K562 (cell line): ENCODE measurements around the gene LMO7. TPM values are rescaled to one million over a fixed set of nuclear protein-coding genes. Genes with fewer than 3 reads are reported as not detected.

ENCODE experiments used
- ATAC-seq: fragments of 200-7000 bp; cut with Tn5 transposase; 3 replicates; pipeline ENCODE4 v1.9.1; 2020; ENCODE audit warnings: moderate library complexity
- BruUV-seq: library from RNA; stranded (reverse); fragments of 400-500 nt; replicated peaks from 2 replicates; lab custom pipeline; 2021; lab: Mats Ljungman, UMichigan
- CTCF ChIA-PET: fragments of 300-600 bp; formaldehyde crosslinking; extraction: SDS; loops from one replicate; lab custom pipeline; 2021; ENCODE audit warnings: low intra/inter-chr PET ratio; lab: Yijun Ruan, JAX
- POLR2A ChIA-PET: fragments of 300-600, 350-650 bp; sonication (Branson Sonifier 250); formaldehyde crosslinking; extraction: SDS; loops from one replicate; lab custom pipeline; 2021; ENCODE audit warnings: antibody characterized with exemption, inconsistent platforms; lab: Yijun Ruan, JAX
- DNase-seq, 4 experiments: peaks; one replicate each; pipeline versions ENCODE4 v3.0.0 to v3.0.0-alpha.2; 2011 to 2018; ENCODE audit warnings: low spot score in 3 of 4, mixed read lengths in 3 of 4; ENCODE audit errors: extremely low read depth in 1 of 4
- FAIRE-seq: peaks from 2 replicates; lab custom pipeline; 2011; peaks lifted over from hg19 to GRCh38; lab: Jason Lieb, UNC
- H2AFZ ChIP-seq: 2 replicates; pipeline ENCODE4 v1.6.0; 2011; ENCODE audit warnings: low read depth, low read length, control low read depth, inconsistent platforms
- H3K27ac ChIP-seq: fragments of 200-600 bp; 3 replicates; pipeline ENCODE4 v1.8.0; 2011; ENCODE audit warnings: low read depth, mild to moderate bottlenecking, control low read depth, inconsistent platforms, low read length, moderate library complexity, mixed read lengths; ENCODE audit errors: extremely low read depth
- H3K27me3 ChIP-seq, 2 experiments: fragments of 300-600 bp in 1 of 2; 2 replicates in 1 of 2; 3 replicates in 1 of 2; pipeline versions ENCODE4 v1.6.0 to v1.8.0; 2011; ENCODE audit warnings: inconsistent platforms in 2 of 2, low read length in 2 of 2, mild to moderate bottlenecking in 1 of 2, mixed read lengths in 1 of 2, moderate library complexity in 1 of 2; ENCODE audit not compliant: control insufficient read depth in 2 of 2, insufficient read depth in 2 of 2
- H3K36me3 ChIP-seq: fragments of 300-600 bp; 3 replicates; pipeline ENCODE4 v1.8.0; 2011; ENCODE audit warnings: mild to moderate bottlenecking, low read length, inconsistent platforms; ENCODE audit not compliant: control insufficient read depth, insufficient read depth
- H3K4me1 ChIP-seq, 2 experiments: fragments of 200-600 bp in 1 of 2; replicated peaks in 1 of 2; 2 replicates in 1 of 2; 3 replicates in 1 of 2; pipeline versions ENCODE4 v1.5.1 to v1.8.0; 2011; ENCODE audit warnings: inconsistent platforms in 2 of 2, low read length in 2 of 2, mild to moderate bottlenecking in 1 of 2, mixed read lengths in 1 of 2, moderate library complexity in 1 of 2; ENCODE audit not compliant: control insufficient read depth in 2 of 2, insufficient read depth in 2 of 2
- H3K4me2 ChIP-seq: 2 replicates; pipeline ENCODE4 v1.6.1; 2011; ENCODE audit warnings: low read length, control low read depth, inconsistent platforms, mixed read lengths; ENCODE audit not compliant: insufficient read depth
- H3K4me3 ChIP-seq: fragments of 200-600 bp; sonication (generic), shearing (Covaris generic); 2 replicates; pipeline ENCODE4 v1.5.1; 2016; ENCODE audit warnings: control low read depth, inconsistent platforms
- H3K79me2 ChIP-seq: fragments of 200-600 bp; 3 replicates; pipeline ENCODE4 v1.8.0; 2011; ENCODE audit warnings: low read length, inconsistent platforms; ENCODE audit not compliant: control insufficient read depth, insufficient read depth
- H3K9ac ChIP-seq, 2 experiments: 2 replicates each; pipeline versions ENCODE4 v1.6.0 to v1.6.1; 2011; ENCODE audit warnings: low read depth in 2 of 2, low read length in 2 of 2, control low read depth in 1 of 2, inconsistent platforms in 1 of 2, mild to moderate bottlenecking in 1 of 2, mixed read lengths in 1 of 2; ENCODE audit not compliant: insufficient read depth in 1 of 2
- H3K9me1 ChIP-seq: one replicate; pipeline ENCODE4 v1.6.0; 2011; ENCODE audit warnings: inconsistent platforms, mild to moderate bottlenecking, low read length, moderate library complexity; ENCODE audit not compliant: control insufficient read depth, insufficient read depth
- H3K9me3 ChIP-seq: replicated peaks from 2 replicates; pipeline ENCODE4 v1.5.1; 2011; ENCODE audit warnings: low read depth, low read length, inconsistent platforms; ENCODE audit not compliant: control insufficient read depth, insufficient read depth
- H4K20me1 ChIP-seq: replicated peaks from 2 replicates; pipeline ENCODE4 v1.6.1; 2011; ENCODE audit warnings: low read length, inconsistent platforms, mixed read lengths; ENCODE audit not compliant: control insufficient read depth, insufficient read depth
- BRCA1 ChIP-seq, 2 experiments: fragments of 450-650 bp in 1 of 2; sonication (generic) in 1 of 2; formaldehyde crosslinking in 1 of 2; IDR thresholded peaks; 2 replicates each; pipeline versions ENCODE4 v1.5.0 to v1.6.1; 2017 to 2020; ENCODE audit warnings: mild to moderate bottlenecking in 1 of 2, missing genetic modification reagents in 1 of 2
- CBX3 ChIP-seq, 2 experiments: IDR thresholded peaks; 1 replicate in 1 of 2; 2 replicates in 1 of 2; pipeline ENCODE4 v1.6.1; 2012; ENCODE audit warnings: inconsistent platforms in 2 of 2, low read length in 2 of 2, borderline replicate concordance in 1 of 2, control low read depth in 1 of 2
- DMBX1 ChIP-seq: fragments of 250-450 bp; sonication (Bioruptor Pico); IDR thresholded peaks from 2 replicates; pipeline ENCODE4 v1.8.0; 2022; ENCODE audit warnings: inconsistent platforms, mild to moderate bottlenecking, moderate library complexity, borderline replicate concordance
- EHMT2 ChIP-seq: fragments of 450-650 bp; IDR thresholded peaks from 2 replicates; pipeline ENCODE4 v1.6.1; 2018; ENCODE audit warnings: antibody characterized with exemption
- KAT2B ChIP-seq: IDR thresholded peaks from one replicate; pipeline ENCODE4 v1.6.1; 2012; ENCODE audit warnings: low read depth, mild to moderate bottlenecking, control low read depth, inconsistent platforms, low read length, moderate library complexity
- SIN3B ChIP-seq: fragments of 450-650 bp; IDR thresholded peaks from 2 replicates; pipeline ENCODE4 v1.6.1; 2017; ENCODE audit warnings: low read depth, mild to moderate bottlenecking, moderate library complexity
- SP1 ChIP-seq: sonication (generic); formaldehyde crosslinking; IDR thresholded peaks from 2 replicates; pipeline ENCODE4 v1.8.1; 2022; ENCODE audit warnings: mild to moderate bottlenecking, missing genetic modification reagents
- ZBED1 ChIP-seq: IDR thresholded peaks from 2 replicates; pipeline ENCODE4 v1.6.1; 2014
- ZNF23 ChIP-seq: fragments of 250-450 bp; sonication (Bioruptor Pico); IDR thresholded peaks from 2 replicates; pipeline ENCODE4 v1.4.0; 2020; ENCODE audit warnings: mild to moderate bottlenecking
- ZNF695 ChIP-seq: fragments of 450-650 bp; formaldehyde crosslinking; IDR thresholded peaks from 2 replicates; pipeline ENCODE4 v1.4.0; 2020; ENCODE audit warnings: mild to moderate bottlenecking, moderate library complexity
- WGBS: fragments of 100-300 bp; shearing (Covaris generic); methylation state at CpG from one replicate; pipeline ENCODE4 v1.1.6; 2016; ENCODE audit warnings: low coverage, mixed read lengths; ENCODE audit not compliant: insufficient coverage; ENCODE audit errors: missing lambda C conversion rate; 5-methylcytosine and 5-hydroxymethylcytosine counted together
- in situ Hi-C: fragments of 300-500 bp; cut with MboI; formaldehyde crosslinking; loops from 4 replicates; pipeline ENCODE4 v1.15.0; 2018; ENCODE audit warnings: inconsistent platforms, mixed read lengths
- intact Hi-C: fragments of 100-400 bp; cut with micrococcal nuclease; formaldehyde crosslinking; loops from 2 replicates; pipeline ENCODE4 v1.14.2; 2022
- polyA plus RNA-seq, 8 experiments: library from polyadenylated mRNA; depleted of rRNA in 4 of 8; stranded (reverse) in 5 of 8; unstranded in 3 of 8; fragments of >200 nt; fragmentation: Nextera tagmentation in 2 of 8; fragmentation: Illumina TruSeq in 1 of 8; extraction: Ambion mirVana in 2 of 8; extraction: Trizol in 1 of 8; gene quantifications; 2 replicates each; pipeline versions ENCODE4 v1.2.1 to v1.2.3, GENCODE V29; 2011 to 2014; ENCODE audit warnings: inconsistent platforms in 1 of 8, missing spikeins in 1 of 8
- total RNA-seq, 7 experiments: library from RNA; depleted of rRNA in 6 of 7; stranded (reverse); fragments of >200 nt in 6 of 7; fragmentation: Illumina TruSeq in 2 of 7; extraction: Trizol in 2 of 7; gene quantifications; 2 replicates each; pipeline versions ENCODE4 v1.2.1 to v1.2.3, GENCODE V29; 2011 to 2021; ENCODE audit warnings: low replicate concordance in 1 of 7
- TF ChIP-seq, protein P1 (sequence below): sonication (generic); formaldehyde crosslinking; IDR thresholded peaks from 2 replicates; pipeline ENCODE4 v1.8.1; 2023; ENCODE audit warnings: missing genetic modification reagents, mild to moderate bottlenecking, borderline replicate concordance
- TF ChIP-seq, protein P2 (sequence below): fragments of 250-450 bp; sonication (Bioruptor Pico); IDR thresholded peaks from 2 replicates; pipeline ENCODE4 v1.8.0; 2022; ENCODE audit warnings: inconsistent platforms, mild to moderate bottlenecking, moderate library complexity, borderline replicate concordance
- TF ChIP-seq, protein P3 (sequence below): sonication (generic); formaldehyde crosslinking; IDR thresholded peaks from 2 replicates; pipeline ENCODE4 v1.9.0; 2022; ENCODE audit warnings: mild to moderate bottlenecking, missing genetic modification reagents

LMO7 gene
- total and polyA plus RNA-seq, 9 of the 15 experiments (the other 6 are each of a cell fraction or from before 2014, with no cell fraction given) = 0.42 to 4.3 (median 1.7) TPM

- TF ChIP-seq, protein P1, sequence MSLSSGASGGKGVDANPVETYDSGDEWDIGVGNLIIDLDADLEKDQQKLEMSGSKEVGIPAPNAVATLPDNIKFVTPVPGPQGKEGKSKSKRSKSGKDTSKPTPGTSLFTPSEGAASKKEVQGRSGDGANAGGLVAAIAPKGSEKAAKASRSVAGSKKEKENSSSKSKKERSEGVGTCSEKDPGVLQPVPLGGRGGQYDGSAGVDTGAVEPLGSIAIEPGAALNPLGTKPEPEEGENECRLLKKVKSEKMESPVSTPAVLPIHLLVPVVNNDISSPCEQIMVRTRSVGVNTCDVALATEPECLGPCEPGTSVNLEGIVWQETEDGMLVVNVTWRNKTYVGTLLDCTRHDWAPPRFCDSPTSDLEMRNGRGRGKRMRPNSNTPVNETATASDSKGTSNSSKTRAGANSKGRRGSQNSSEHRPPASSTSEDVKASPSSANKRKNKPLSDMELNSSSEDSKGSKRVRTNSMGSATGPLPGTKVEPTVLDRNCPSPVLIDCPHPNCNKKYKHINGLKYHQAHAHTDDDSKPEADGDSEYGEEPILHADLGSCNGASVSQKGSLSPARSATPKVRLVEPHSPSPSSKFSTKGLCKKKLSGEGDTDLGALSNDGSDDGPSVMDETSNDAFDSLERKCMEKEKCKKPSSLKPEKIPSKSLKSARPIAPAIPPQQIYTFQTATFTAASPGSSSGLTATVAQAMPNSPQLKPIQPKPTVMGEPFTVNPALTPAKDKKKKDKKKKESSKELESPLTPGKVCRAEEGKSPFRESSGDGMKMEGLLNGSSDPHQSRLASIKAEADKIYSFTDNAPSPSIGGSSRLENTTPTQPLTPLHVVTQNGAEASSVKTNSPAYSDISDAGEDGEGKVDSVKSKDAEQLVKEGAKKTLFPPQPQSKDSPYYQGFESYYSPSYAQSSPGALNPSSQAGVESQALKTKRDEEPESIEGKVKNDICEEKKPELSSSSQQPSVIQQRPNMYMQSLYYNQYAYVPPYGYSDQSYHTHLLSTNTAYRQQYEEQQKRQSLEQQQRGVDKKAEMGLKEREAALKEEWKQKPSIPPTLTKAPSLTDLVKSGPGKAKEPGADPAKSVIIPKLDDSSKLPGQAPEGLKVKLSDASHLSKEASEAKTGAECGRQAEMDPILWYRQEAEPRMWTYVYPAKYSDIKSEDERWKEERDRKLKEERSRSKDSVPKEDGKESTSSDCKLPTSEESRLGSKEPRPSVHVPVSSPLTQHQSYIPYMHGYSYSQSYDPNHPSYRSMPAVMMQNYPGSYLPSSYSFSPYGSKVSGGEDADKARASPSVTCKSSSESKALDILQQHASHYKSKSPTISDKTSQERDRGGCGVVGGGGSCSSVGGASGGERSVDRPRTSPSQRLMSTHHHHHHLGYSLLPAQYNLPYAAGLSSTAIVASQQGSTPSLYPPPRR (CRISPR knock-in tag) = no peak
- no peak for TF ChIP-seq DMBX1 (CRISPR knock-in tag)
- TF ChIP-seq, all 486 proteins: peak for 0
Observed at GRCh38 chr13:75818179-75818967, 182.2 kb downstream of the LMO7 start (continued).

DNA sequence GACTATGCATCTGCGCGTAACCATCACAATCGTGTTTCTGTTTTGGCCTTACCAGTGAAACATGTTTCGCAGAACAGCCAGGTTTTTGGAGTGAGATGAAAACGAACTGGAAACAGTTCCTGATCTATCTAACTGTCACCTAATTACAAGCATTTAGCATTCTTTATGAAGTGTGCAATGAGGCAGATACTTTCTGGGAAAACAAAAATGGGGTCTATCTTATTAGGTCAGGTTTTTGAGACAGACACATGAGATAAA is 182.8 kb downstream of the LMO7 start:
- POLR2A ChIA-PET = no interaction called here
- Histone ChIP-seq H3K4me2 (no peak overlapping the region), H3K27ac (no peak overlapping the region), H3K27me3 (no peaks in the 10 kb centered on the region), H3K4me3 (no peak overlapping the region), H3K79me2 (no peaks in the 10 kb centered on the region), H3K36me3 (no peaks in the 10 kb centered on the region), H3K9ac (no peak overlapping the region), H4K20me1 (no peaks in the 10 kb centered on the region), H2AFZ (no peak overlapping the region), H3K9me3 (no peaks in the 10 kb centered on the region), H3K9me1 (no peaks in the 10 kb centered on the region), H3K4me1 (no peaks in the 10 kb centered on the region)
- intact Hi-C loops (no loop called here), in situ Hi-C loops (no loop called here)
- ATAC-seq (no peak), DNase-seq (no peak), FAIRE-seq (no peak)
- BruUV-seq = no TSS peak
- WGBS = 25% methylated on average over 4 of the region's 5 CpGs
- CTCF ChIA-PET = no interaction called here
- TF ChIP-seq ZNF695 = no peak
- TF ChIP-seq BRCA1 (IDR thresholded peaks at IDR 0.05) = no peak
- no peak for TF ChIP-seq BRCA1 (CRISPR knock-in tag; IDR thresholded peaks at IDR 0.05)
- TF ChIP-seq ZBED1 = no peak
- TF ChIP-seq CBX3 (IDR thresholded peaks at IDR 0.05; ENCODE audit: borderline replicate concordance in 1 of 2, low read length in 2 of 2) = no peak
- TF ChIP-seq, protein P2, sequence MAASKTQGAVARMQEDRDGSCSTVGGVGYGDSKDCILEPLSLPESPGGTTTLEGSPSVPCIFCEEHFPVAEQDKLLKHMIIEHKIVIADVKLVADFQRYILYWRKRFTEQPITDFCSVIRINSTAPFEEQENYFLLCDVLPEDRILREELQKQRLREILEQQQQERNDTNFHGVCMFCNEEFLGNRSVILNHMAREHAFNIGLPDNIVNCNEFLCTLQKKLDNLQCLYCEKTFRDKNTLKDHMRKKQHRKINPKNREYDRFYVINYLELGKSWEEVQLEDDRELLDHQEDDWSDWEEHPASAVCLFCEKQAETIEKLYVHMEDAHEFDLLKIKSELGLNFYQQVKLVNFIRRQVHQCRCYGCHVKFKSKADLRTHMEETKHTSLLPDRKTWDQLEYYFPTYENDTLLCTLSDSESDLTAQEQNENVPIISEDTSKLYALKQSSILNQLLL (CRISPR knock-in tag) = no peak
- TF ChIP-seq KAT2B = no peak
- no peak for TF ChIP-seq ZNF23
- TF ChIP-seq SP1 (CRISPR knock-in tag) = no peak
- TF ChIP-seq, protein P3, sequence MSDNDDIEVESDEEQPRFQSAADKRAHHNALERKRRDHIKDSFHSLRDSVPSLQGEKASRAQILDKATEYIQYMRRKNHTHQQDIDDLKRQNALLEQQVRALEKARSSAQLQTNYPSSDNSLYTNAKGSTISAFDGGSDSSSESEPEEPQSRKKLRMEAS (CRISPR knock-in tag) = no peak
- no peak for TF ChIP-seq SIN3B
- TF ChIP-seq EHMT2 = no peak
